Measurements from ENCODE around the gene CUEDC1.

CUEDC1 gene

DNA sequence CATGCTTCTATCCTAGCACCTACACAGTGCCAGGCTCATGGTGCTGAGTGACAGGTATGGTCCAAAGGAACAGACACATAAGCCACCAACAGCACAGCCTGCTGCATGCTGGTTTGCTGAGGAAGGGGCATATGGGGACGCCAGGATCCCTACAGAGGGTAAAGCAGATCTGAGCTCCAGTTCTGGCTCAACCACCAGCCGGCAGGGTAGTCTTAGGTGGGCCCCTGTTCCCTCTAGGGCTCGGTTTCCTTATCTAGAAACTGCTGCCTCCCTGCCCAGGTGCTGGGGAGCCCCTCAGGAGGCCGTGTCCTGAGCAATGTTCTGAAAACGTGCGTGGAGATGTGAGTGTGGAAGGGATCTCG is 81.2 kb downstream of the CUEDC1 start:
- DNase-seq: no peak

- DNase-seq: no peak
Observed at GRCh38 chr17:57873261-57874057, 81.8 kb downstream of the CUEDC1 start.

DNA sequence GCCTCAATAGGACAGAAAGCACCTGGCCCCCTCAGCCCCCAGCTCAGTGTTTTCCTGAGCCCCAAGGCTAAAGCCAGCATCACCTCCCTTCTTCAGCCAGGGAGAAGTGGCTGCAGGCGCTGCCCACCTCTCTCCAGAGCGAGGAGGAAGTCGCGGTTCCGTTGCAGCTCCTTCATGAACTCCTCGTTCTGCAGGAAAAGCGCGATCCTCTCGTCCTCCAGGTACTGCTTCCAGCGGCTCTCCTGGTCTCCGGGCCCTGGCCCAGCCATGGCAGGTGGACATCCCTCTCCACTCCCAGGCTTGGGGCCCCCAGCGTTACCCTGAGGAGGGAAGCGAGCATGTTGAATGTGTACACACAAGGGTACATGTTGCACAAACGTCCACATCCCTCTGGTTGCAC is 82.7 kb downstream of the CUEDC1 start:
- DNase-seq: no peak

DNA sequence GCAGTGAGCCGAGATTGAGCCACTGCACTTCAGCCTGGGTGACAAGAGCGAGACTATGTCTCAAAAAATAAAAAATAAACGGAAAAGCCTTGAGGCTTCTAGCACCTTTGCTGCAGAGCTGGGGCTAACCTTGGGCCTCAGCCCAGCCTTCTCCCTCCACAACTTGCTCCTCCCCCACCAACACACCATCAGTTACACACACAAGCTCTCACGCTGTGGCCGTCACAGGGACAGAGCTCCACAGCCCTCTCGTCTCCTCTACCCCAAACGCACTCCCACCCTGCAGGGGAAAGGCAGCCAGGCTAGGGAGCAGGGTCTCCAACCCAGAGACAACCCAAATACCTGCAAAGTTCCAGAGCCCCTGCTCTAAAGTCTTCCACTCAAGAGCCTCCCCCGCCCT is 83.3 kb downstream of the CUEDC1 start:
- DNase-seq: no peak

- no peak for DNase-seq
Observed at GRCh38 chr17:57871155-57871554, 84.1 kb downstream of the CUEDC1 start.

DNA sequence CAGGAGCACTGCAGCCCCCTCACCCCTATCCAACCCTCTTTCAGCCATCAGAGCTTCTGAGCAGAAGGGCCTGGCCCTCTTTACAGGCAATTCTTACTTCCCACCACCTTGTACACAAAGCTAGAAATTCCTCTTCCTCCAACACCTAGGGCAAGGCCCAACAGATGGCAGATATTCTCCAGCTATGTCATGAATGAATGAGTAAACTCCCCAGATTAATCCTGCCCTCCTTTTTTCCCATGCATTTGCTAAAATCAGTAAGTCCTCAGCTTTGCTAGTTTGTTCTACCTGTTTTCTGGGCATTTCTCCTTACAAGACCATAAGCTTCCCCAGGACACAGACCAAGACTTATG is 85.0 kb downstream of the CUEDC1 start:
- DNase-seq: no peak

- no peak for DNase-seq
Observed at GRCh38 chr17:57869617-57870282, 85.5 kb downstream of the CUEDC1 start.

GRCh38 chr17:57868910-57869616 is 86.1 kb downstream of the CUEDC1 start:
- no peak for DNase-seq

GRCh38 chr17:57868007-57868909 is 87.0 kb downstream of the CUEDC1 start:
- no peak for DNase-seq

DNA sequence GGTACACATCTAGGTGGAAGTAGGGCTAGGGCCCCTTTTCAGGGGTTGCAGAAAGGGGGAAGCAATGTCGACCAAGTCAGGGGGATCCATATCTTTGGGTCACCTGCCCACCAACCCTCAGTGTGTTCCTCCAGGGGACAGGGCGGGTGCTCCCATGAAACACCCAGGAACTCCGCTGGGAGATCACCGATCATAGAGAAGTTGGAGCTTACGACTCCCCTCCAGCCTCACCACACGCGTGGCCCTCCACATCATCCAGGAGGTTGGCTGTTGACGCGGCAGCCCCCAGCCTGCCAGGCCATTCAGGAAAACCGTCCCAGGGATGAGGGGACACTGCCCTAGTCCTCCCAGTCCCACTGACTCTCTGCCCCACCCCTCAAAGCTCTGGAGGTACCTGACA is 88.1 kb downstream of the CUEDC1 start:
- DNase-seq: no peak

DNA sequence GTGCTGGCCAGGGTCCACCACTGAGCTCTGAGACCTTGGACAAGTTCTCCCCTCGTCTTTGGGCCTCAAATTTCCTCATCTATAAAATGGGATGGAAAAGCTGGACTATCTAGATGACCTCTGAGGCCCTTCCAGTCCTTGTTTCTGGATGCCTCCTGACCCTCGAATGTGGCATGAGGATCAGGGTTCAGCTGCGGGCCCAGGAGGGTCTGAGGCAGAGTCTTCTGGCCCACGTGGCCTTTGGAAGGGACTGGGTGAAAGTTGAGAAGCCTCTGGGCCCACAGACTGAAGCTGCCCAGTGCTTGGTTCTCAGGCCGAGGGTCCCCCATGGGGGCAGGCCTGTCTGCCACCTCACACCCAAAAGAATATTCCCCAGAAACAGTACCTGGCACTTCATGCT is 88.5 kb downstream of the CUEDC1 start:
- no peak for DNase-seq

DNA sequence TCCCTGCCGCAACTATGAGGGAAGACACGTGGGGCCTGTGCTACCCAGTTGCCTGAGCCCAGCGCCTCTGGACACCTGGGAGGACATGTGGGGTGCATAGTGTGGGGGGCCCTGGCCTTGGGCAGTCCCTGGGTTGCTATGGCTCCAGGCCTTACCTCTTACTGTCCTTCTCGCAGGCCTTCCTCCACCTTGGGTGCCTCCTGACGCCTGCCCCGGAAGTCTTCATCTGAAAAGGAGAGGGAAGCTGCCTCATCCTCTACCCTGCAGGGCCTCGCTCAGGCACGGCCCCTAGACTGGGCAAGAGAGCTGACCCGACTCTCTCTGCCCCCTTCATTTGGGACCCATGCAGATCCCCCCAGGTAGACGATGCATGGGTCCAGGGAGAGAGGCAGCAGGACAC is 88.9 kb downstream of the CUEDC1 start:
- no peak for DNase-seq

- no peak for DNase-seq
Observed at GRCh38 chr17:57864273-57864672, 90.9 kb downstream of the CUEDC1 start.

DNA sequence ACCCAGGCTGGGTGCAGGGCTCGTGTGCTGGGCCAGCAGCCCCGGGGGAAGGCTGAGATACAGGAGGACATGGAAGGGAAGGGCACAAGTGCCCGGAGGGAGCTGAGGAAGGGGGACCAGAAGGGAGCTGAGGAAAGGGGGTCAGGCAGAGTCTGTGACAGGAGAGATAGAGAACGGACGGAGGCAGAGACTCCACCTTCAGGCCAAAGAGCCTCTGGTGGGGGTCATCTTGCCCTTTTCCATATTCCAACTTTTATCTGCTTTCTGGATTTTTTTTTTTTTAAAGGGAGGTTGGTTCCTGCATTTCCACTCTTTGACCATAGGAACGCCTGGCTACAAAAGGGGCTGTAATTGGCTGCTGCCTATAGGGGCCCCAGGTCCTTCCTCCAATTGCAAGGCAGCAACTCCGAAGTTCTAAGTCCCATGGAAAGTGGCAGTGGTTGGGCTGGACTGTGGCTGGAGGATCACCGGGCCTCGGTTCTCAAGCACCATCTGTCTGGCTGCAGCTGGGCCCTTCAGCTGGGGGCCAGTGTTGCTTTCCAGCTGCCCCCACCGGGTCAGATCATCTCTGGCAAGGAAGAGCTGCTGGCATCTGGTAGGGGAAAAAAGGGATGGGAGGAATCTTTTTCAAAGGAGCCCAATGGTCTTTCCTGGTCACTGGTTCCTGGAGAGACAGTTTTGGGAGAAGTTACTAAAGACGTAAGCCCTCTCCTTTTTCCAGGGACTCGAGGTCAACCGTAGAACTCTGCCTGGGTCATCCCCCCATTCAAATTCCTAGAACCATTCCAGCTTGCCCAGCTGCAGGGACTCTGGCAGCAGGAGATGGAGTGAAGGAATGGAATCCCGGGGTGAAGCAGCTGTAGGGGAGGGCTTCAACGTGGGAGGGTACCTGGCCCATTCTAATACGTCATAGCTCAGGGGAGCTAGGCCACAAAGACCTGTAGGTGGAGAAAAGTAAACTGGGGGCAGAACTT is 92.2 kb downstream of the CUEDC1 start:
- DNase-seq: no peak

DNA sequence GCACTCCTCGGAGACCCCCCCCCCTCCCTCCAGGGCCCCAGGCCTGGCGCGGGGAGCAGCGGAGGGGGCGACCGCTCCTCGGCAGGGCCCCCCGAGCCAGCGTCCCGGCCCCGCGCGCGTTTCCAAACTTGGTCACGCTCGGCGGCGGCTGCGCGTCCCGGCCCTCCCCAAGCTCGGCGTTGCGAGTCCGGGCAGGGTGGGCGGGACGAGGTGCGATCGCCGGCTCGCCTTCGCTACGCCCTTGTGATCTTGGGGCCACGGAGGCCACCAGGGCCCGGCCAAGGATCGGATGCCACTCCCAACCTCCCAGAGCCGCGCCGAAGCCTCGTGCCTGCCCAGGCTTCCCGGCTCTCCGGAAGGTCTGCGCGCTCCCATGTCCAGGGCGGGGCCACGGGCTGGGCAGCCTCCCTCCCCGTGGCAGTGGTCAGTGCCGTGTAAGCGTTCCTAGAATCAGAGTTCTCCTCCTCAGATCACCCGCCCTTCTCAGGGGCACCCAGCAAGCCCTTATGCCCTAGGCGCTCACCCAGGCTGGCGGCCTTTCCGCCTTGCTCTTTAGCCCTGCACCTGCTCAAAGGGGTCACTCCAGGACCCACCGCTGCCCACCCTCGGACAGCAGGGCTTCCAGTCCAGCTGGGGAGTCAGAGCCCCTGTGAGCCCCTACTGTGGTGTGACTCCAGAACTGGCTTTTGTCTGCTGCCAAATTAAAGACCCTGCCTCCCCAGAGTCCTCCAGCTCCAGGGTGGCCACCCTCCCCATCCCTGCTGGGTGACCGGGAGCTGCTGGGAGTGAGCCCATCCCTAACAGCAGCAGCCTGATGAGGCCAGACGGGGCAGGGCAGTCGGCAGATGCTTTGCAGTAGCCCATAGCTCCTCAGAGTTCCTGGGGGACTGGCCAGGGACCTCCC is 93.2 kb downstream of the CUEDC1 start:
- no peak for DNase-seq

- peak; percentile 20 for DNase-seq
Observed at GRCh38 chr17:57861000-57861789, 94.0 kb downstream of the CUEDC1 start.

GRCh38 chr17:57860414-57860999 is 94.7 kb downstream of the CUEDC1 start:
- no peak for DNase-seq

GRCh38 chr17:57859601-57860413 is 95.4 kb downstream of the CUEDC1 start:
- DNase-seq: no peak
